IPS DF 19.7 (cell line): ENCODE results near the gene EXOC6B.

Source experiments
- DNase-seq: peaks from one replicate; pipeline ENCODE4 v3.0.0-alpha.2; 2013; ENCODE audit warnings: low read depth, low spot score

The EXOC6B gene

GRCh38 chr2:72278046-72278445 lies 547.8 kb downstream of the EXOC6B start:
- no peak for DNase-seq

- DNase-seq: no peak
Observed at GRCh38 chr2:72276876-72277275, 549.0 kb downstream of the EXOC6B start.

- no peak for DNase-seq
Observed at GRCh38 chr2:72276356-72276755, 549.5 kb downstream of the EXOC6B start.

- no peak for DNase-seq
Observed at GRCh38 chr2:72275084-72275483, 550.7 kb downstream of the EXOC6B start.

- DNase-seq: no peak
Observed at GRCh38 chr2:72274380-72274797, 551.4 kb downstream of the EXOC6B start.

GRCh38 chr2:72273384-72273783 lies 552.4 kb downstream of the EXOC6B start:
- DNase-seq: no peak

GRCh38 chr2:72271766-72272641 lies 553.8 kb downstream of the EXOC6B start:
- no peak for DNase-seq

GRCh38 chr2:72271276-72271614 lies 554.6 kb downstream of the EXOC6B start:
- DNase-seq: no peak

GRCh38 chr2:72270556-72271275 lies 555.1 kb downstream of the EXOC6B start:
- DNase-seq: no peak

GRCh38 chr2:72263776-72264060 lies 562.1 kb downstream of the EXOC6B start:
- no peak for DNase-seq

GRCh38 chr2:72263043-72263775 lies 562.6 kb downstream of the EXOC6B start:
- no peak for DNase-seq

GRCh38 chr2:72261076-72261475 lies 564.8 kb downstream of the EXOC6B start:
- no peak for DNase-seq

- no peak for DNase-seq
Observed at GRCh38 chr2:72255540-72255939, 570.3 kb downstream of the EXOC6B start.

- DNase-seq: no peak
Observed at GRCh38 chr2:72254831-72255451, 570.9 kb downstream of the EXOC6B start.

- no peak for DNase-seq
Observed at GRCh38 chr2:72238311-72238710, 587.5 kb downstream of the EXOC6B start.

GRCh38 chr2:72237549-72237948 lies 588.3 kb downstream of the EXOC6B start:
- DNase-seq: no peak

- no peak for DNase-seq
Observed at GRCh38 chr2:72236445-72237067, 589.3 kb downstream of the EXOC6B start.

GRCh38 chr2:72235497-72236415 lies 590.1 kb downstream of the EXOC6B start:
- DNase-seq: no peak

GRCh38 chr2:72233211-72233610 lies 592.6 kb downstream of the EXOC6B start:
- no peak for DNase-seq

GRCh38 chr2:72222829-72223564 lies 602.8 kb downstream of the EXOC6B start:
- no peak for DNase-seq
